HL-60 (cell line): ENCODE results near the gene FNDC1.

Source experiments
- DNase-seq, 2 experiments: peaks; one replicate each; pipeline ENCODE4 v3.0.0-alpha.2; 2010 to 2020; ENCODE audit warnings: low read depth in 1 of 2, low spot score in 1 of 2
- H3K27ac ChIP-seq: fragments of 250-450 bp; sonication (Bioruptor Pico); replicated peaks from 2 replicates; pipeline ENCODE4 v1.5.1; 2020; ENCODE audit warnings: mild to moderate bottlenecking, moderate library complexity
- H3K27me3 ChIP-seq: fragments of 250-450 bp; sonication (Bioruptor Pico); 2 replicates; pipeline ENCODE4 v1.5.1; 2021; ENCODE audit warnings: mild to moderate bottlenecking, moderate library complexity; ENCODE audit not compliant: insufficient read depth, poor library complexity, severe bottlenecking
- H3K4me3 ChIP-seq: replicated peaks from 2 replicates; pipeline ENCODE4 v1.5.1; 2011; ENCODE audit warnings: mild to moderate bottlenecking, control low read depth, low read length; ENCODE audit not compliant: insufficient read depth
- GABPA ChIP-seq: IDR thresholded peaks from 2 replicates; pipeline ENCODE4 v1.6.1; 2012; ENCODE audit warnings: low read depth
- POLR2AphosphoS5 ChIP-seq: IDR thresholded peaks from 2 replicates; pipeline ENCODE4 v1.6.1; 2012; ENCODE audit warnings: low read depth
- REST ChIP-seq: IDR thresholded peaks from 2 replicates; pipeline ENCODE4 v1.6.1; 2012; ENCODE audit warnings: low read depth; ENCODE audit not compliant: insufficient replicate concordance
- SPI1 ChIP-seq: IDR thresholded peaks from 2 replicates; pipeline ENCODE4 v1.6.1; 2012; ENCODE audit warnings: low read depth, mild to moderate bottlenecking, borderline replicate concordance
- TF ChIP-seq, protein P1 (sequence below): IDR thresholded peaks from one replicate; pipeline ENCODE4 v1.5.1; 2011; ENCODE audit warnings: low read length, control low read depth, inconsistent platforms; ENCODE audit not compliant: insufficient read depth

FNDC1 gene

DNA sequence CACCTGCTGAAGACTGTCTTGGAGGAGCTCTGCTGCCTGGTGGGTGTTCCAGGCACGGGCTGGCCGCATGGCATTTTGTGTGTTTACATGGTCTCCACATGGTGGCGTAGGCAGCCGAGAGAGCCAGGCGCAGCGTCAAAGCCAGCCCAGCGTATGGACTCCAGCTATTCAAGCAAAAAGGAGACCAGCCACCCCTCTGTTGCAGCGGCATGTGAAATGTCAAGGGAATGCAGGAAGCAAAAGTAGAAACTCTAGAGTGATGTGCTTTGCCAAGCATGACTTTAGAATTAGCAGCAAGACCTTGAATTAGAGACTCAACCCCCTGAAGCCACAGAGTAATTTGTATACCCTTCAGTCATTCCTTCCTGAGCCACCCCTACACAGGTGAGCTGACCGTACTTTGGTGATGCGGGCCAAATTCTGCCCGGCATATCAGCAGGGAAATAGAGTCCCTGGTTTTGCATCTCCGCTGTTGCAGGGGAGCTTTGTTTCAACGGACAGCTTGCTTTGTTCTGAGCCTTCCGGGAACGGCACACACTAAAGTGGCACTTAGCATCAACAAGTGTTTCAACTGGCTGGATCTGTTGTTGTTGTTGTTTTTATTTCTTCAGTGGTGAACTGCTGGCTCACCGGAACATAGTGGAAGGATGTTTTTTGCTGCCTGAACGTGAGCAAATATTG, 48.5 kb downstream of the FNDC1 start:
- Histone ChIP-seq H3K27ac (no peak overlapping the region), H3K27me3 (peaks cover 8% of the 10 kb centered on the region), H3K4me3 (no peak overlapping the region)
- TF ChIP-seq POLR2AphosphoS5, result no peak
- TF ChIP-seq, protein P1, sequence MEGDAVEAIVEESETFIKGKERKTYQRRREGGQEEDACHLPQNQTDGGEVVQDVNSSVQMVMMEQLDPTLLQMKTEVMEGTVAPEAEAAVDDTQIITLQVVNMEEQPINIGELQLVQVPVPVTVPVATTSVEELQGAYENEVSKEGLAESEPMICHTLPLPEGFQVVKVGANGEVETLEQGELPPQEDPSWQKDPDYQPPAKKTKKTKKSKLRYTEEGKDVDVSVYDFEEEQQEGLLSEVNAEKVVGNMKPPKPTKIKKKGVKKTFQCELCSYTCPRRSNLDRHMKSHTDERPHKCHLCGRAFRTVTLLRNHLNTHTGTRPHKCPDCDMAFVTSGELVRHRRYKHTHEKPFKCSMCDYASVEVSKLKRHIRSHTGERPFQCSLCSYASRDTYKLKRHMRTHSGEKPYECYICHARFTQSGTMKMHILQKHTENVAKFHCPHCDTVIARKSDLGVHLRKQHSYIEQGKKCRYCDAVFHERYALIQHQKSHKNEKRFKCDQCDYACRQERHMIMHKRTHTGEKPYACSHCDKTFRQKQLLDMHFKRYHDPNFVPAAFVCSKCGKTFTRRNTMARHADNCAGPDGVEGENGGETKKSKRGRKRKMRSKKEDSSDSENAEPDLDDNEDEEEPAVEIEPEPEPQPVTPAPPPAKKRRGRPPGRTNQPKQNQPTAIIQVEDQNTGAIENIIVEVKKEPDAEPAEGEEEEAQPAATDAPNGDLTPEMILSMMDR, result peak; percentile 21
- DNase-seq, result peak; percentile 5 to 27

DNA sequence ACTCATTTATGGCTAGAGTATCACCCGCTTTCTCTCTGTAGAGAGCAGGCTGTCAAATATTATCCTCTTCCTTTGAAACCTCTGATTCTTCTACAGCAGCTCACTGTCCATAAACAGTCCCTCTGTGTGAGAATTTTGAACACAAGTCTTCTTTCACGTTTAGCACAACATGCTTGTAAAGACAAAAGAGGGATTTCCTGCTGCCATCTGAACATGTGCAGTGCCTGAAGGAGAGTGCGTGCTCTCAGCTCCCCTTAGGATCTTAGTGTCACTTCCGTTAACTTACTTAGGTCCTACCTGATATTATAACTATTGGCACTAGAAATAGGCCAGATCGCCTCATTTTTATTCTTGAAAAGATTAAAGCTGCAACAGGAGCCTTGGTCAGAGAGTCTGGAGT, 50.9 kb downstream of the FNDC1 start:
- Histone ChIP-seq H3K27me3 (peaks cover 8% of the 10 kb centered on the region), H3K4me3 (no peak overlapping the region), H3K27ac (no peak overlapping the region)
- DNase-seq, result no peak
- TF ChIP-seq POLR2AphosphoS5, result no peak
- no peak for TF ChIP-seq REST

DNA sequence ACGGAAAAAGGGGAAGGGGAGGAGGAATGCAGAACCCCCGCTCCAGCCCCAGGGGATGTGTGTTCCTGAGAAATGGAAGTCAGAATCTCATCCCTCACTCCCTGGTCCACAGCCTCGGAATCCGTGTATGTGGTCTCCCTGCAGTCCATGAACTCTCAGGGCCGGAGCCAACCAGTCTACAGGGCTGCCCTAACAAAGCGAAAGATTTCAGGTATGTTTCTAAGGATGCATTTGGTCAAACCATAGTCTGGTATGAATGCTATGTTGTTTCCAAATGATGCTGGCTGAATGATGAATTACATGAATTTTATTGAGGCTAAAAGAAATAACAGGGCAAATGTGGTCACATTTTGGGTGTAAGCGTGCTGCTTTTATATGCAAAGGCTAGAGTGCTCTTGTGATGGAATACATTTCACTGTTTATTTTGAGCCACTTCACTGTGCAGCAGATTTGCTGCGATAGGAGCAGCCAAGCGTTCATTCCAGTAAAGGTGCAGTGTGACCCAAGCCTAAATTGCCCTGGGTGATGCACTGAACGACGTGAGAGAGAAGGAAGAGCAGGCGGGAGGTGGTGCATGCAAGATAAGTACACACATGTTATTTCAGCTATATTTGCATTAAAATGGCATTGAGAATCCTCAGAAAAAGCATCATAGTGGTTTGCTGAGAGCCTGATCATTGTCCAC, 52.4 kb downstream of the FNDC1 start:
- Histone ChIP-seq H3K27ac (no peak overlapping the region), H3K4me3 (no peak overlapping the region), H3K27me3 (peaks cover 9% of the 10 kb centered on the region)
- DNase-seq, result no peak
- TF ChIP-seq SPI1, result no peak
- TF ChIP-seq, protein P1, result no peak
- TF ChIP-seq GABPA, result no peak
- no peak for TF ChIP-seq REST
- TF ChIP-seq POLR2AphosphoS5, result no peak

DNA sequence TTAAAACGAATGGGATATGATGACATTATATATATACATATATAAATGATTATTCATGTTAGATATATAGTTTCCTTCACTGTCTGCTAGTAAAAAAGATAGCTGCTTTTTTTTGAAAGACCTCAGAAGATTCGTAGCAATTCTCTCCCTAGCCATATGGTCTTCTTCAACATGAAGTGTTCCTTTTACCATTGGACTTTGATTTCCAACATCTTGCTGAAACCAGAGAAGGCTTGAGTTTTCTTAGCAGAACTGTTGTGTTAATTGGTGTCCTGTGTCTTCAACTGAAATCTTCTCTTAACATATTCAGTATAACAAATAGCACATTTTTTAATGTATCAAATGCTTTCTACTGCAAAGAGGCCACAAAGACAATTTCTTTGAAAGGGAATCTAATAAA, 55.3 kb downstream of the FNDC1 start:
- TF ChIP-seq SPI1 (no peak), POLR2AphosphoS5 (no peak), REST (no peak), GABPA (no peak)
- TF ChIP-seq, protein P1, result no peak
- peaks cover 25% of the 10 kb centered on the region for H3K27me3 ChIP-seq
- no peak overlapping the region for H3K27ac ChIP-seq
- H3K4me3 ChIP-seq, result no peak overlapping the region
- no peak for DNase-seq
